GM12873 (cell line): Measurements from ENCODE around the gene IKZF3.

Experiments used
- CTCF ChIP-seq: IDR thresholded peaks from 2 replicates; pipeline ENCODE4 v1.5.1; 2012; ENCODE audit warnings: low read depth, mild to moderate bottlenecking, moderate library complexity, low read length, control low read depth; ENCODE audit not compliant: insufficient read depth; ENCODE audit errors: missing control alignments

IKZF3 gene

GRCh38 chr17:39793301-39793872 is 70.7 kb downstream of the IKZF3 start:
- no peak for TF ChIP-seq CTCF

- TF ChIP-seq CTCF = no peak
These were observed 71.4 kb downstream of the IKZF3 start for GRCh38 chr17:39792526-39793221.

- TF ChIP-seq CTCF = no peak
These were observed 72.8 kb downstream of the IKZF3 start for GRCh38 chr17:39791111-39791992.

- TF ChIP-seq CTCF = no peak
These were observed 76.2 kb downstream of the IKZF3 start for GRCh38 chr17:39787743-39788484.

- no peak for TF ChIP-seq CTCF
These were observed 77.1 kb downstream of the IKZF3 start for GRCh38 chr17:39787041-39787440.

- TF ChIP-seq CTCF = no peak
These were observed 81.1 kb downstream of the IKZF3 start for GRCh38 chr17:39782980-39783379.
